ELF-1 (cell line): ENCODE results near the gene RIMS4.

ENCODE experiments used
- DNase-seq: peaks from one replicate; pipeline ENCODE4 v3.0.0-alpha.2; 2016; ENCODE audit warnings: low read depth, low spot score

Gene RIMS4

DNA sequence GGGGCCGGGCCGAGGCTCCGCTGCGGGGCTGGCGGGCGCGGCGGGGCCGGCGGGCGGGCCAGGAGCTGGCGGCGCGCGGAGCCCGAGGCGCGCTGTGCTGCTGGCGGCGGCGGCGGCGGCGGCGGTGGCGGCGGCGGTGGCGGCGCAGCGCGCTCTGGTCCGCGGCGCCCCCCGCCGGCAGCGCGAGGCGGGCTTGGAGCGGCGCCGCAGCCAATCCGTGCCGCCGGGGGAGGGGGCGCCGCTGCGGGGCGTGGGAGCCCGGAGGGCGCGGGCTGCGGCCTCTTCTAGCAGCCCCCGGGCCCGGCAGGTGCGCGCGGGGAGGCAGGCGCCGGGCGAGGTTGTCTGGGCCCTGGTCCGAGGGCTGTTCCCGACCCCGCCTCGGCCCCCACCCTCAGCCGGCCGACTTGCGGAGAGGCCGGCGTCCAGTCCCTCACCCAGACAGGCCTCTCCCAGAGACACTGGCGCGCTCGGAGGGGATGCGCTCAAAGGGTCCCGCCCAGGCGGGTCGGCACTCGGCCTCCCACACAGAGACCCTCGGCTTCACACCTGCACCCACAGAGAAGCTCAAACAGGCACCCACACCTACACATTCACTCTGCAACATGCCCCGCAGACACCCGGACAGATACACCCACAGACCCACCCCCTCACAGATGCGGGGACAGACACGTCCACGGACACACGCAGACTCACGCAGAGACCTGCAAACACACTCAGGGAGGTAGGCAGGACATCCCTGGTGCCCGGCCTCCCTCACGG lies at the start of gene RIMS4:
RIMS4 (minus strand) TSS at position 156 of the 759 bp plus-strand sequence. CDS start 275 bp downstream, outside the sequence.
- DNase-seq, result peak; percentile 18

DNA sequence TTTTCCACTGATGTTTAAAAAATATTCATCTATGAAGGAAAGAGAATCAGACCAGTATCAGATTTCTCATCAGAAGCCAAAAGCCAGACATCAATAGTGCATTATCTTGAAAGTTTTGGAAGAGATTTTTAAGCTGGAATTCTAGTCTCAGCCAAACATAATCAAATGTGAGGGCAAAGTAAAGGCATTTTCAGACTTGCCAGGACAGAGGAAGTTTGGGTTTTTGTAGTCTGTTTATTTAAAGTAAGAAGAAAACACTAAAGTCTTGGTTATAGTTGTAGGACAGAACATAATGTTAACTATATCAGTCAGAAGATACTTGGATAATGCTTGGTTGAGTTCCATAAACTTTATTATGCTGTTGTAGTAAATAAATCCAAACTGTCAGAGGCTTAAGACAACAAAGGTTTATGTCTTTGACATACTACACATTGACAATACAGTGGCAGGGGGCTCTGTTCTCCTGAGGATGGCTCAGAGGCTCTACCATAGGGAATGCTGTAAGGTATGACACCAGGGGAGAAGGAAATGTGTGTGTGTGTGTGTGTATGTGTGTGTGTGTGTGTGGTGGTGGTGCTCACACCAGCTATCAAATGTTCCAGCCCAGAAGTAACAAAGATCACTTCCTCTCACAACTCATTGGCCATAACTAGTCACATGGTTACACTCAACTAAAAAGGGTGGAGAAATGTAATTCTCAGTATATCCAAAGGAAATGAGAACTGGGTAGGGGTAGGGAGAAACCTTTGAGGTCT lies 48.4 kb upstream of the RIMS4 start:
- no peak for DNase-seq

DNA sequence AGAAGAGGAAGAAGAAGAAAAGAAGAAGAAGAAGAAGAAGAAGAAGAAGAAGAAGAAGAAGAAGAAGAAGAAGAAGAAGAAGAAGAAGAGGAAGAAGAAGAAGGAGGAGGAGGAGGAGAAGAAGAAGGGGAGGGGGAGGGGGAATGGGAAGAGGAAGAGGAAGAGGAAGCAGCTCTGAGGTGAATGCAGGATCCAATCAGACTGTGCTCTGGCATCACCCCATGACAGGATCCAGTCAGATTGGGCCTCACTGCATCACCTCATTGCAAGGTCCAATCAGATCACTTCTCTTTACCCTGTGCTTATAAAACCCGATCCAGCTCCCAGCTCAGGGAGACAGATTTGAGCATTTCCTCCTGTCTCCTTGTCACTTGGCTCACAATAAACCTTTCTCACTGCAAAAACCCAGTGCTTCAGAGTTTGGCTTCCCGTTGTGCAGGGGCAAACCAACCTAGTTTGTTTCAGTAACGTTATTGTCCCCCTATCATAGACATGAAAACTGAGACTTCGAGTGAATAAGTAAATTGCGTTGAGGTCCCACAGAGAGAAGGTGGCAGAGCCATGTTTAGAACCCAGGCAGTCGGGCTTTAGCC lies 46.6 kb upstream of the RIMS4 start:
- no peak for DNase-seq

- no peak for DNase-seq
Observed at GRCh38 chr20:44856442-44856841, 46.1 kb upstream of the RIMS4 start.

GRCh38 chr20:44851545-44851944 lies 41.2 kb upstream of the RIMS4 start:
- DNase-seq, result no peak

- DNase-seq, result no peak
Observed at GRCh38 chr20:44850837-44851236, 40.5 kb upstream of the RIMS4 start.

- DNase-seq, result no peak
Observed at GRCh38 chr20:44850272-44850671, 39.9 kb upstream of the RIMS4 start.

DNA sequence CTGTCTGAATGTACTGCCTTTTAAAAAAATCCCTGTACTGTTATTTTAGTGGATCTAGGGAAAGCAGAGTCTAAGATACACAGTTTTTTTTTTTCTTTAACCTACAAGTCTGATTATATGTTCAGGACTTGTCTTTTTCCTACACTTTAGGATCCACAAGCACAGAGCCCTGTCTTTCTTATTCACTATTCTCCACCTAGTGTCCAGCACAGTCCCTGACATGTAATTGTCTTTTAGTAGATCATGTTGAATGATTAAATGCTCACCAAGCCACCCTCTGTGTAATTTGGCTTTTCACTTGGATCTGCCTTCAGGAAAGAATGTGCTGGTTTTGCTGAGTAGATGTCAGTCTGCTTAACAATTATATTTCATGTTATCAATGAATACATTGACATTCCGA lies 39.4 kb upstream of the RIMS4 start:
- DNase-seq, result no peak

GRCh38 chr20:44848254-44849015 lies 38.1 kb upstream of the RIMS4 start:
- DNase-seq, result no peak

- DNase-seq, result no peak
Observed at GRCh38 chr20:44843876-44844275, 33.5 kb upstream of the RIMS4 start.

- DNase-seq, result no peak
Observed at GRCh38 chr20:44841955-44842354, 31.6 kb upstream of the RIMS4 start.

GRCh38 chr20:44840826-44841225 lies 30.5 kb upstream of the RIMS4 start:
- DNase-seq, result no peak

- DNase-seq, result no peak
Observed at GRCh38 chr20:44839481-44839880, 29.1 kb upstream of the RIMS4 start.

GRCh38 chr20:44838521-44838920 lies 28.2 kb upstream of the RIMS4 start:
- DNase-seq, result no peak

DNA sequence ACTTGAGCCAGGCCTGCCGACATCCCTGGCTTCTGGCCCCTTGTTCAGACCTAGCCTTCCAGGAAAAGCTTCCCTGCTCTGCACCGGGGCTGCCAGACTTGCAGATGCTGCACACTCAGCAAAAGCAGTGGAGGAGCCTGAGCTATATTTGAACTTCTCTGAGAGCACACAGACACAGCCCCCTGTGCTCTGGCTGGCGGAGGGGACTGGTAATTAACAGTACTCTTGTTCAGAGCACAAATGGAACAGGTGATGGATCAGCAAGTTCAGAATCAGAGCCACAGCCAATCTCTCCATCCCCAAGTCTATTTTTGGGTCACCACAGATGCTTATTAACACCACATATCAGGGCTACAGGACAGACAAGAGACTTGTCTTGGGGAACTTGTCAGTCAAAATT lies 27.6 kb upstream of the RIMS4 start:
- DNase-seq, result no peak

GRCh38 chr20:44836601-44837120 lies 26.3 kb upstream of the RIMS4 start:
- no peak for DNase-seq

GRCh38 chr20:44835661-44836221 lies 25.4 kb upstream of the RIMS4 start:
- DNase-seq, result no peak

DNA sequence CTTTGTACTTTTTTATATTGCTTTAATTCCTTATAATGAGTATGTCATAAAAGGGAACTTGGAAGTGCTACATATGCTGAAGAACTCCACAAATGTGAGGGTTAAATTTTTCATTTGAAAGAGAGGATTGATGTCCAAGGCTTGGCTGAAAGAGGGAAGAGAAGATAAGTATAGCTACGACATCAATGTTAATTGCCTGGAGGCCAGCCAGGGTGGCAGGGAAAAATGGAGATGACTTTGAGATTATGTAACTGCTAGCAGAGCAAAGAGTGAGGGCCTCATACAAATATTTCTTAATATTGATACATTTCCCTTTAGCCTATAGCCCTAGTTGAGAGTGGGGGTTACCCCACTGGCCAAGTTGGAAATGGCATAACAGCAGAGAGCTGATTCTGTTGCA lies 24.8 kb upstream of the RIMS4 start:
- DNase-seq, result no peak

- DNase-seq, result no peak
Observed at GRCh38 chr20:44834693-44835092, 24.3 kb upstream of the RIMS4 start.

- no peak for DNase-seq
Observed at GRCh38 chr20:44833437-44833836, 23.1 kb upstream of the RIMS4 start.

- peak; percentile 48 for DNase-seq
Observed at GRCh38 chr20:44832724-44833123, 22.4 kb upstream of the RIMS4 start.
